ENCODE data around the gene CAND1.
A peak's percentile ranks its signal among the peaks of the same experiment; 100 is the strongest.

Gene CAND1

GRCh38 chr12:67263471-67263870, 5.7 kb upstream of the CAND1 start:
- no peak for DNase-seq (ENCODE audit: low read depth, low spot score)
- no peak for TF ChIP-seq CTCF (IDR thresholded peaks at IDR 0.05; ENCODE audit: insufficient read depth, low read length, missing control alignments)
- no peak overlapping the region for H3K4me3 ChIP-seq (ENCODE audit: low read depth, low read length)
- ChIA-PET CTCF (no interaction called here), POLR2A (no interaction called here)

DNA sequence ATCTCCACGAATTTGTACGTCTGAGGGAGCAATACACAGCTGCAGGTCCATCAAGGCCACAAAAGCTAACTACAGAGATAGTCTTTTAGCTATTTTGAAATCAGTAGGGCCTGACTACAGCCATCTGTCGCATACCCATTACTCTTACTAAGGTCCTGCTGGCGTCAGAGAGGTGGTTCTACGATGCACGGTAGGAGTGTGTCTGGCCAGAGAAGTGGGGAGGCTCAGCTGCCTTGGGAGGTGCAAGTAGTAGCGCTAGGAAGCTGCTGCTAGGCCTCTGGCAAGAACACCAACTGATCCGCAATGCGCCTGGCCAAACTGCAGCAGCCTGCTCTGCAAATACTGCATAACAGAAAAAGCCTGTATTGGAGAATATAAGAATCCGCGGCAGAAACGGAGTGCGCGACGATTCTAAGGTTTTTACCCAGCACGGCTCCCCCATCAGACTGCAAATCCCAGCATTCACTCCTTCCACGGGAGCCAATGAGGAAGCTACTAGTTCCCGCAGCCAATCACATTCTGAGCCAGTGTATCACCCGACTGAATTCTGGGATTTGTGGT, 743 bp upstream of the CAND1 start:
- TF ChIP-seq CTCF (IDR thresholded peaks at IDR 0.05; ENCODE audit: insufficient read depth, low read length, missing control alignments): no peak
- peak; percentile 98 for DNase-seq (ENCODE audit: low read depth, low spot score)
- CTCF ChIA-PET: interaction anchor here (0.7 to 2.1 kb wide), 5 partner anchors 12 to 107 kb away, joined by 3 to 7 read pairs (median 4); no protein-coding TSS in a partner anchor
- peak overlapping the region; percentile 66 for H3K4me3 ChIP-seq (ENCODE audit: low read depth, low read length)
- POLR2A ChIA-PET: interaction anchor here (0.6 to 2.0 kb wide), 7 partner anchors 14 to 713 kb away, joined by 3 to 6 read pairs (median 3); no protein-coding TSS in a partner anchor

GRCh38 chr12:67269633-67270573, 745 bp downstream of the CAND1 start:
- no peak for DNase-seq (ENCODE audit: low read depth, low spot score)
- peak overlapping the region; percentile 91 for H3K4me3 ChIP-seq (ENCODE audit: low read depth, low read length)
- TF ChIP-seq CTCF (IDR thresholded peaks at IDR 0.05; ENCODE audit: insufficient read depth, low read length, missing control alignments): no peak
- ChIA-PET CTCF (interaction anchor here (0.6 to 2.1 kb wide), 5 partner anchors 9 to 171 kb away, joined by 3 to 4 read pairs (median 3); no protein-coding TSS in a partner anchor), POLR2A (interaction anchor here (0.8 to 2.0 kb wide), 7 partner anchors 8 to 182 kb away, joined by 3 to 6 read pairs (median 3); no protein-coding TSS in a partner anchor)

GRCh38 chr12:67270622-67271021, 1.5 kb downstream of the CAND1 start:
- TF ChIP-seq CTCF (IDR thresholded peaks at IDR 0.05; ENCODE audit: insufficient read depth, low read length, missing control alignments): no peak
- POLR2A ChIA-PET: no interaction called here

GRCh38 chr12:67271976-67272375, 2.8 kb downstream of the CAND1 start:
- POLR2A ChIA-PET: no interaction called here
- no peak overlapping the region for H3K4me3 ChIP-seq (ENCODE audit: low read depth, low read length)
- CTCF ChIA-PET: no interaction called here
- peak; percentile 14 for DNase-seq (ENCODE audit: low read depth, low spot score)
- no peak for TF ChIP-seq CTCF (IDR thresholded peaks at IDR 0.05; ENCODE audit: insufficient read depth, low read length, missing control alignments)

More at GRCh38 chr12:67270622-67271021, 1.5 kb downstream of the CAND1 start:
- CTCF ChIA-PET: interaction anchor here (0.8 kb wide), 2 partner anchors 9 to 109 kb away, joined by 3 read pairs; no protein-coding TSS in a partner anchor
- DNase-seq (ENCODE audit: low read depth, low spot score): no peak
- peak overlapping the region; percentile 91 for H3K4me3 ChIP-seq (ENCODE audit: low read depth, low read length)

DNA sequence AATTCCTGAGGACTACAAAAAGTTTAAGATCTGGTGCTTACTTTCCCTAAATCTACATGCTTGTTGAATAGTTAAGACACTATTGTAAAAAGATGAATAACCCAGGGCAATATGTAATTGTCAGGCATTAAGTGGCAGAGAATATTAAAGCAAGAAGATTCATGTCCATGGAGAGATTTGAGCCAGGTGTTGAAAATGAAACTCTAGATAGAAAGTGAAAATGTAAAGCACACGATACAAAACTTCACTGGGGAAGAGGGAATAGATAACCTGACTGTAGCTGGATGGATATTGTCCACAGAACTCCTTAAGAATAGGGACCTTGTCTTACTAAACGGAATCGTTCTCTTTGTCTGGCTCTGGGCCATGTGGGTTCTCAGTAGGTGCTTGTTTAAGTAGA, 5.0 kb downstream of the CAND1 start:
- CTCF ChIA-PET: no interaction called here

More for the DNA sequence above, 5.0 kb downstream of the CAND1 start:
- no peak for DNase-seq (ENCODE audit: low read depth, low spot score)
- no peak for TF ChIP-seq CTCF (IDR thresholded peaks at IDR 0.05; ENCODE audit: insufficient read depth, low read length, missing control alignments)
- POLR2A ChIA-PET: no interaction called here
- H3K4me3 ChIP-seq (ENCODE audit: low read depth, low read length): no peak overlapping the region

Data from AG04449 (cell line).